CD4-positive, CD25-positive, alpha-beta regulatory T cell (primary cell): ENCODE measurements around the gene CSTF2. TPM values are rescaled to one million over a fixed set of nuclear protein-coding genes. Genes with fewer than 3 reads are reported as not detected.

Source experiments
- ATAC-seq, 2 donors: fragments of 150-1000 bp; cut with Tn5 transposase; one replicate each; pipeline ENCODE4 v1.10.0; 2021; ENCODE audit warnings: low read depth in 2 of 2, moderate number of reproducible peaks in 2 of 2, moderate library complexity in 1 of 2
- DNase-seq, 3 donors: peaks; one replicate each; pipeline versions ENCODE4 v3.0.0 to v3.0.0-alpha.2; 2012 to 2022; ENCODE audit warnings: mixed read lengths in 1 of 3
- H3K27ac ChIP-seq: one replicate; pipeline ENCODE4 v1.7.0; 2013; ENCODE audit warnings: mild to moderate bottlenecking, low read length; ENCODE audit not compliant: insufficient read depth, poor library complexity, severe bottlenecking
- H3K27me3 ChIP-seq: one replicate; pipeline ENCODE4 v1.7.0; 2013; ENCODE audit warnings: low read length; ENCODE audit not compliant: control insufficient read depth, insufficient read depth
- H3K36me3 ChIP-seq: one replicate; pipeline ENCODE4 v1.7.0; 2013; ENCODE audit warnings: mild to moderate bottlenecking, low read length, moderate library complexity; ENCODE audit not compliant: control insufficient read depth, insufficient read depth
- H3K4me1 ChIP-seq: 2 replicates; pipeline ENCODE4 v1.7.0; 2013; ENCODE audit warnings: mild to moderate bottlenecking, low read length; ENCODE audit not compliant: insufficient read depth, control insufficient read depth, poor library complexity, severe bottlenecking
- H3K4me3 ChIP-seq: one replicate; pipeline ENCODE4 v1.7.0; 2013; ENCODE audit warnings: low read depth, mild to moderate bottlenecking, low read length, moderate library complexity
- H3K9me3 ChIP-seq, 2 experiments: 1 replicate in 1 of 2; 2 replicates in 1 of 2; pipeline ENCODE4 v1.7.0; 2013; ENCODE audit warnings: low read length in 2 of 2, mild to moderate bottlenecking in 1 of 2, moderate library complexity in 1 of 2; ENCODE audit not compliant: control insufficient read depth in 2 of 2
- H3K27ac Mint-ChIP-seq, 3 donors: one replicate each; pipeline ENCODE4 v1.8.0; 2020 to 2022; ENCODE audit warnings: mild to moderate bottlenecking in 3 of 3, mixed read lengths in 3 of 3, moderate library complexity in 2 of 3
- H3K27me3 Mint-ChIP-seq: one replicate; pipeline ENCODE4 v1.8.0; 2022; ENCODE audit warnings: mild to moderate bottlenecking, mixed read lengths
- H3K36me3 Mint-ChIP-seq: one replicate; pipeline ENCODE4 v1.8.0; 2020; ENCODE audit warnings: mixed read lengths
- H3K4me1 Mint-ChIP-seq, 4 donors: one replicate each; pipeline ENCODE4 v1.8.0; 2020 to 2022; ENCODE audit warnings: mixed read lengths in 4 of 4, mild to moderate bottlenecking in 1 of 4
- H3K4me3 Mint-ChIP-seq, 4 donors: one replicate each; pipeline ENCODE4 v1.8.0; 2020 to 2022; ENCODE audit warnings: mild to moderate bottlenecking in 4 of 4, mixed read lengths in 4 of 4, moderate library complexity in 3 of 4
- H3K9me3 Mint-ChIP-seq, 7 donors: one replicate each; pipeline ENCODE4 v1.8.0; 2020 to 2022; ENCODE audit warnings: mixed read lengths in 7 of 7, mild to moderate bottlenecking in 3 of 7, moderate library complexity in 2 of 7
- polyA plus RNA-seq, 4 donors: library from polyadenylated mRNA; unstranded; fragments of 300-500 nt; fragmentation: Illumina TruSeq; gene quantifications; one replicate each; pipeline ENCODE4 v1.2.3, GENCODE V29; 2021
- total RNA-seq: library from RNA; stranded (reverse); gene quantifications from one replicate; pipeline ENCODE4 v1.2.3, GENCODE V29; 2022

The CSTF2 gene
- total and polyA plus RNA-seq, 5 donors from 2014 or later: 11.1 to 19.2 (median 14.9) TPM

DNA sequence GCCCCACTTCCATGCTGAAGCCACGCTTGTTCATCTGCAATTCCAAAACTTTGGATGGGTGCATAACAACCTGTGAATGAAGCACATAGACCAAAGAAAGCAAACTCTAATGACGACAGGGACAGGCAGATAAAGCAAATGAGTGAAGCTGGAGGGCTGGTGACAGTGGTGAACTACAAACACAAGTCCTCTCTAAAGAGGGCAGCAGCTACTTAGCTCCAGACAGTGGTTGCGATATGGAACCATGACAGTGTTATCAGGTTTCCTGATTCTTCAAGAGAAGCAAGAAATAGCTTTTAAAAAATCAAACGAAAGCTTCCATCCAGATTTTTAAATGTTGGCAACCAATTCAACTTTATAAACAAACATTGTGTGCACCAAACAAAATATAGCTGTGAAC, 30.1 kb downstream of the CSTF2 start:
- H3K4me1 Mint-ChIP-seq: peaks cover 0 to 2% (median 0%) of the 10 kb centered on the region in 4 donors
- no peak overlapping the region for H3K27ac Mint-ChIP-seq
- H3K36me3 ChIP-seq: no peaks in the 10 kb centered on the region
- no peak overlapping the region for H3K27ac ChIP-seq
- no peaks in the 10 kb centered on the region for H3K27me3 Mint-ChIP-seq
- no peaks in the 10 kb centered on the region for H3K9me3 ChIP-seq
- peaks cover 0 to 2% (median 0%) of the 10 kb centered on the region in 7 donors for H3K9me3 Mint-ChIP-seq
- no peaks in the 10 kb centered on the region for H3K36me3 Mint-ChIP-seq
- no peaks in the 10 kb centered on the region for H3K27me3 ChIP-seq
- no peak overlapping the region for H3K4me3 Mint-ChIP-seq
- no peaks in the 10 kb centered on the region for H3K4me1 ChIP-seq
- H3K4me3 ChIP-seq: no peak overlapping the region
- ATAC-seq (no peak), DNase-seq (no peak)

DNA sequence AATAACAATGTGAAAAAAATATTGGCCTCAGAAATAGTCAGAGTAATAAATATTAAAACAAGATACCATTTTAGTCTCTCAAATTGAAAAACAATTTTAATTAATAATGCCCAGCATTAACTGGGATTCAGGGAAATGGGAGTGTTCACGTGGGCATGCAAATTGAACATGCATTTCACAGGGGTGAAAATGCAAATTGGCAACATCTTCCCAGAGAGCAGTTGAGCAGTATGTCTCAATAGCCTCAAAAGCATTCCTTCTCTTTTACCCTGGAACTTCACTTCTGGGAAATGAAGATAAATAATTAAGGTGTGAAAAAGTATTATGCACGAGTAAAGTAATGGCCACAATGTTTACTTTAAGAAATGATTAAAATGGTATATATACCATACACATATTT, 32.6 kb downstream of the CSTF2 start:
- Mint-ChIP-seq H3K9me3 (peaks cover 0 to 4% (median 0%) of the 10 kb centered on the region in 7 donors), H3K27ac (no peak overlapping the region), H3K27me3 (no peaks in the 10 kb centered on the region), H3K36me3 (no peaks in the 10 kb centered on the region), H3K4me1 (no peaks in the 10 kb centered on the region), H3K4me3 (no peak overlapping the region)
- DNase-seq (no peak), ATAC-seq (no peak)
- no peaks in the 10 kb centered on the region for H3K4me1 ChIP-seq
- H3K4me3 ChIP-seq: no peak overlapping the region
- no peaks in the 10 kb centered on the region for H3K9me3 ChIP-seq
- H3K27me3 ChIP-seq: no peaks in the 10 kb centered on the region
- H3K36me3 ChIP-seq: no peaks in the 10 kb centered on the region
- H3K27ac ChIP-seq: no peak overlapping the region

- Mint-ChIP-seq H3K9me3 (peaks cover 0 to 2% (median 0%) of the 10 kb centered on the region in 7 donors), H3K4me1 (peaks cover 0 to 4% (median 0%) of the 10 kb centered on the region in 4 donors), H3K27me3 (peaks cover 8% of the 10 kb centered on the region), H3K27ac (no peak overlapping the region), H3K36me3 (no peaks in the 10 kb centered on the region), H3K4me3 (no peak overlapping the region)
- H3K9me3 ChIP-seq: no peaks in the 10 kb centered on the region
- no peaks in the 10 kb centered on the region for H3K36me3 ChIP-seq
- no peaks in the 10 kb centered on the region for H3K27me3 ChIP-seq
- H3K4me3 ChIP-seq: no peak overlapping the region
- ATAC-seq (no peak), DNase-seq (no peak)
- H3K27ac ChIP-seq: no peak overlapping the region
- H3K4me1 ChIP-seq: no peaks in the 10 kb centered on the region
Observed at GRCh38 chrX:100863326-100863864, 43.2 kb downstream of the CSTF2 start.

- DNase-seq (no peak), ATAC-seq (no peak)
- Histone ChIP-seq H3K4me1 (no peaks in the 10 kb centered on the region), H3K27me3 (no peaks in the 10 kb centered on the region), H3K4me3 (no peak overlapping the region), H3K36me3 (no peaks in the 10 kb centered on the region), H3K9me3 (no peaks in the 10 kb centered on the region), H3K27ac (no peak overlapping the region)
- Mint-ChIP-seq H3K27me3 (peaks cover 4% of the 10 kb centered on the region), H3K9me3 (no peaks in the 10 kb centered on the region), H3K36me3 (no peaks in the 10 kb centered on the region), H3K4me3 (no peak overlapping the region), H3K4me1 (peaks cover 0 to 4% (median 0%) of the 10 kb centered on the region in 4 donors), H3K27ac (no peak overlapping the region)
Observed at GRCh38 chrX:100864657-100865391, 44.6 kb downstream of the CSTF2 start.

DNA sequence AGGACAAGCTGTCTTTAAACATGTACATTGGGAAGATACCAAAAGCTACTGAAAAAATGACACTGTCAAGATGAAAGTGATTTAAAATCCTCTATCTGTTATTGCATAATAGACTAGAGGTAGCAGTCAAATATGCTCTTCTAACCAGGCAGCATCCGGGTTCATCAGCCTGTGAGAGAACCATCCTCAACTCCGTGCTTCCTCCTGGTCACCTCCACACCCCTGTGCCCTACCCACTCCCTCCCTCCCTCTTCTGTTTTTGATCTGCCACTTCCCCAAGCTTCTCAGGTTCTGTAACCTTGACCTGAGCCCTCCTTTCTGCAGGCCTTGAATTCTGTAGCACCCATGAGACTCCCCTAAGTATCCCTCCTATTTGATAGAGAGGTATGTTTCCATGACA, 48.1 kb downstream of the CSTF2 start:
- no peak for ATAC-seq

DNA sequence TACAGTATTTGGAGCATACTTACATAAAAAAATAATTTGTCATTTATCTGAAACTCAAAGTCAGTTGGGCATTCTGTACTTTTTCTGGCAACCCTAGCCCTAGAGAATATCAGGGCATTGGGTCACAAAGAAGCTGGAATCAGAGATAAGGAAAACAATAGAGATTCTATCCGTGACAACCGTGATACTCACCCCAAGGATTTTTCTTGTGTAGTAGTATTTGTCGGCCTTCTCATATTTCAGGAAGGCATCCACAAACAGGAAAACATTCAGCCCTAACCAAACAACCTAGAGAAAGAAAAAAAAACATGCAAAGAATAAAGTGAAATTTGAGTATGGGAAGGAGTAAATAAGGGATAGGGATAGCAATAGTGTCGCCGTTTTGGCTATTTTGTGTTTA, 50.3 kb downstream of the CSTF2 start:
- Mint-ChIP-seq H3K9me3 (peaks cover 0 to 1% (median 0%) of the 10 kb centered on the region in 7 donors), H3K27me3 (peaks cover 22% of the 10 kb centered on the region), H3K27ac (no peak overlapping the region), H3K4me3 (no peak overlapping the region), H3K36me3 (no peaks in the 10 kb centered on the region), H3K4me1 (peaks cover 0 to 4% (median 0%) of the 10 kb centered on the region in 4 donors)
- DNase-seq: no peak
- no peaks in the 10 kb centered on the region for H3K4me1 ChIP-seq
- ATAC-seq: no peak
- H3K4me3 ChIP-seq: no peak overlapping the region
- H3K27ac ChIP-seq: no peak overlapping the region
- H3K27me3 ChIP-seq: no peaks in the 10 kb centered on the region
- no peaks in the 10 kb centered on the region for H3K9me3 ChIP-seq
- H3K36me3 ChIP-seq: no peaks in the 10 kb centered on the region

More for the DNA sequence above, 48.1 kb downstream of the CSTF2 start:
- Histone ChIP-seq H3K9me3 (no peaks in the 10 kb centered on the region), H3K27me3 (no peaks in the 10 kb centered on the region), H3K4me3 (no peak overlapping the region), H3K36me3 (no peaks in the 10 kb centered on the region), H3K27ac (no peak overlapping the region), H3K4me1 (no peaks in the 10 kb centered on the region)
- Mint-ChIP-seq H3K9me3 (peaks cover 0 to 1% (median 0%) of the 10 kb centered on the region in 7 donors), H3K27ac (no peak overlapping the region), H3K27me3 (peaks cover 14% of the 10 kb centered on the region), H3K4me1 (peaks cover 0 to 4% (median 0%) of the 10 kb centered on the region in 4 donors), H3K36me3 (no peaks in the 10 kb centered on the region), H3K4me3 (no peak overlapping the region)
- DNase-seq: no peak

- no peak overlapping the region for H3K27ac ChIP-seq
- H3K9me3 Mint-ChIP-seq: peaks cover 0 to 1% (median 0%) of the 10 kb centered on the region in 7 donors
- no peak overlapping the region for H3K4me3 Mint-ChIP-seq
- H3K4me1 ChIP-seq: no peaks in the 10 kb centered on the region
- H3K36me3 Mint-ChIP-seq: no peaks in the 10 kb centered on the region
- ATAC-seq (no peak), DNase-seq (no peak)
- H3K36me3 ChIP-seq: no peaks in the 10 kb centered on the region
- no peaks in the 10 kb centered on the region for H3K9me3 ChIP-seq
- H3K27me3 Mint-ChIP-seq: peaks cover 22% of the 10 kb centered on the region
- H3K27me3 ChIP-seq: no peaks in the 10 kb centered on the region
- no peak overlapping the region for H3K27ac Mint-ChIP-seq
- no peak overlapping the region for H3K4me3 ChIP-seq
- peaks cover 0 to 4% (median 0%) of the 10 kb centered on the region in 4 donors for H3K4me1 Mint-ChIP-seq
Observed at GRCh38 chrX:100871594-100872560, 51.7 kb downstream of the CSTF2 start.
